H9 (cell line): ENCODE measurements around the gene LSM7. TPM values are rescaled to one million over a fixed set of nuclear protein-coding genes. Genes with fewer than 3 reads are reported as not detected.
A peak's percentile ranks its signal among the peaks of the same experiment; 100 is the strongest.

Experiments
- DNase-seq: peaks from one replicate; pipeline ENCODE4 v3.0.0-alpha.2; 2017
- H2AFZ ChIP-seq: one replicate; pipeline ENCODE4 v1.6.1; 2013; ENCODE audit warnings: mild to moderate bottlenecking, low read length, control low read depth, moderate library complexity
- H2AK5ac ChIP-seq: 2 replicates; pipeline ENCODE4 v1.6.1; 2013; ENCODE audit warnings: low read length, control low read depth, mixed read lengths; ENCODE audit not compliant: insufficient read length
- H2BK120ac ChIP-seq: one replicate; pipeline ENCODE4 v1.6.1; 2013; ENCODE audit warnings: low read depth, mild to moderate bottlenecking, low read length, control low read depth, inconsistent platforms; ENCODE audit not compliant: poor library complexity, severe bottlenecking
- H2BK12ac ChIP-seq: 2 replicates; pipeline ENCODE4 v1.6.1; 2013; ENCODE audit warnings: low read length, control low read depth, mixed read lengths, low read depth; ENCODE audit not compliant: insufficient read length
- H2BK15ac ChIP-seq: 2 replicates; pipeline ENCODE4 v1.6.1; 2013; ENCODE audit warnings: low read depth, low read length, control low read depth
- H2BK20ac ChIP-seq: one replicate; pipeline ENCODE4 v1.6.1; 2013; ENCODE audit warnings: low read depth, mild to moderate bottlenecking, low read length, control low read depth, inconsistent platforms; ENCODE audit not compliant: poor library complexity, severe bottlenecking
- H2BK5ac ChIP-seq: 2 replicates; pipeline ENCODE4 v1.6.1; 2013; ENCODE audit warnings: low read length, control low read depth, mixed read lengths; ENCODE audit not compliant: insufficient read length
- H3K14ac ChIP-seq: 2 replicates; pipeline ENCODE4 v1.6.1; 2013; ENCODE audit warnings: low read length, control low read depth; ENCODE audit not compliant: insufficient read depth
- H3K18ac ChIP-seq: 2 replicates; pipeline ENCODE4 v1.6.1; 2013; ENCODE audit warnings: low read depth, mild to moderate bottlenecking, mixed read lengths, low read length, control low read depth; ENCODE audit not compliant: insufficient read length
- H3K23ac ChIP-seq: 2 replicates; pipeline ENCODE4 v1.6.1; 2013; ENCODE audit warnings: low read length, control low read depth, mixed read lengths, low read depth; ENCODE audit not compliant: insufficient read length
- H3K23me2 ChIP-seq: 2 replicates; pipeline ENCODE4 v1.6.1; 2013; ENCODE audit warnings: low read depth, mild to moderate bottlenecking, mixed read lengths, low read length, control low read depth; ENCODE audit not compliant: insufficient read length, poor library complexity, severe bottlenecking
- H3K27ac ChIP-seq: 2 replicates; pipeline ENCODE4 v1.5.1; 2013; ENCODE audit warnings: low read length, control low read depth, mixed read lengths, low read depth; ENCODE audit not compliant: insufficient read length
- H3K27me3 ChIP-seq: 2 replicates; pipeline ENCODE4 v1.6.1; 2013; ENCODE audit warnings: low read length, control low read depth, inconsistent platforms; ENCODE audit not compliant: insufficient read depth
- H3K4ac ChIP-seq: 2 replicates; pipeline ENCODE4 v1.6.1; 2013; ENCODE audit warnings: low read depth, mild to moderate bottlenecking, control low read depth, inconsistent platforms, low read length, moderate library complexity
- H3K4me1 ChIP-seq: 2 replicates; pipeline ENCODE4 v1.6.1; 2013; ENCODE audit warnings: low read length, control low read depth, inconsistent platforms; ENCODE audit not compliant: insufficient read depth
- H3K4me2 ChIP-seq: 2 replicates; pipeline ENCODE4 v1.6.1; 2013; ENCODE audit warnings: low read length, control low read depth, mixed read lengths; ENCODE audit not compliant: insufficient read length, insufficient read depth
- H3K56ac ChIP-seq: 2 replicates; pipeline ENCODE4 v1.6.1; 2013; ENCODE audit warnings: low read depth, mild to moderate bottlenecking, mixed read lengths, low read length, control low read depth; ENCODE audit not compliant: insufficient read length
- H3K79me1 ChIP-seq: 2 replicates; pipeline ENCODE4 v1.6.1; 2013; ENCODE audit warnings: low read depth, mild to moderate bottlenecking, moderate library complexity, low read length, control low read depth, inconsistent platforms; ENCODE audit not compliant: insufficient read depth, poor library complexity, severe bottlenecking
- H3K79me2 ChIP-seq: 2 replicates; pipeline ENCODE4 v1.6.1; 2013; ENCODE audit warnings: low read length, control low read depth, inconsistent platforms; ENCODE audit not compliant: insufficient read depth
- H3K9ac ChIP-seq: 2 replicates; pipeline ENCODE4 v1.6.1; 2013; ENCODE audit warnings: low read length, control low read depth, mixed read lengths; ENCODE audit not compliant: insufficient read length; ENCODE audit errors: extremely low read depth
- H3K9me3 ChIP-seq: one replicate; pipeline ENCODE4 v1.6.1; 2013; ENCODE audit warnings: low read depth, low read length, inconsistent platforms; ENCODE audit not compliant: control insufficient read depth
- H3T11ph ChIP-seq: one replicate; pipeline ENCODE4 v1.6.1; 2013; ENCODE audit warnings: mild to moderate bottlenecking, low read length, control low read depth, inconsistent platforms
- H4K20me1 ChIP-seq: one replicate; pipeline ENCODE4 v1.6.1; 2013; ENCODE audit not compliant: control insufficient read depth, insufficient read length, insufficient read depth
- H4K5ac ChIP-seq: 2 replicates; pipeline ENCODE4 v1.6.1; 2013; ENCODE audit warnings: low read depth, mild to moderate bottlenecking, mixed read lengths, low read length, control low read depth; ENCODE audit not compliant: insufficient read length
- H4K8ac ChIP-seq: replicated peaks from 2 replicates; pipeline ENCODE4 v1.6.1; 2013; ENCODE audit warnings: low read length, control low read depth, mixed read lengths, low read depth; ENCODE audit not compliant: insufficient read length
- H4K91ac ChIP-seq: 2 replicates; pipeline ENCODE4 v1.6.1; 2013; ENCODE audit warnings: low read depth, mild to moderate bottlenecking, moderate library complexity, mixed read lengths, low read length, control low read depth; ENCODE audit not compliant: insufficient read length
- H3K27ac Mint-ChIP-seq, 3 experiments: 2 replicates in 2 of 3; 3 replicates in 1 of 3; pipeline ENCODE4 v1.8.0; 2020 to 2021; ENCODE audit warnings: mixed read lengths in 3 of 3, mild to moderate bottlenecking in 1 of 3, moderate library complexity in 1 of 3
- H3K27me3 Mint-ChIP-seq: 2 replicates; pipeline ENCODE4 v1.8.0; 2021; ENCODE audit warnings: low read depth, mild to moderate bottlenecking, moderate library complexity, mixed read lengths
- H3K36me3 Mint-ChIP-seq, 3 experiments: 2 replicates in 2 of 3; 3 replicates in 1 of 3; pipeline ENCODE4 v1.8.0; 2020 to 2021; ENCODE audit warnings: low read depth in 3 of 3, mixed read lengths in 3 of 3; ENCODE audit not compliant: insufficient read depth in 1 of 3
- H3K4me1 Mint-ChIP-seq, 2 experiments: 2 replicates each; pipeline ENCODE4 v1.8.0; 2020; ENCODE audit warnings: mixed read lengths in 2 of 2
- H3K4me3 Mint-ChIP-seq, 2 experiments: 2 replicates in 1 of 2; 3 replicates in 1 of 2; pipeline ENCODE4 v1.8.0; 2020 to 2021; ENCODE audit warnings: mild to moderate bottlenecking in 2 of 2, mixed read lengths in 2 of 2, moderate library complexity in 1 of 2
- H3K9me3 Mint-ChIP-seq, 2 experiments: 2 replicates in 1 of 2; 3 replicates in 1 of 2; pipeline ENCODE4 v1.8.0; 2020; ENCODE audit warnings: mild to moderate bottlenecking in 2 of 2, mixed read lengths in 2 of 2, moderate library complexity in 1 of 2
- WGBS: extraction: QIAGEN DNeasy Blood & Tissue Kit; methylation state at CpG from one replicate; pipeline ENCODE4 v1.1.7; 2013; ENCODE audit warnings: missing lambda C conversion rate, low lambda C conversion rate, mixed read lengths; ENCODE audit not compliant: insufficient read length; ENCODE audit errors: extremely low coverage; 5-methylcytosine and 5-hydroxymethylcytosine counted together
- total RNA-seq: library from RNA; stranded (reverse); gene quantifications from 2 replicates; pipeline ENCODE4 v1.2.1, GENCODE V29; 2021
- TF ChIP-seq, protein P1 (sequence below): fragments of 200-600 bp; sonication (generic); conservative IDR thresholded peaks from 3 replicates; pipeline ENCODE4 v1.8.0; 2021; ENCODE audit warnings: antibody characterized with exemption, mild to moderate bottlenecking

Gene LSM7
- total RNA-seq, 1 experiment from 2014 or later, result 187 TPM

DNA sequence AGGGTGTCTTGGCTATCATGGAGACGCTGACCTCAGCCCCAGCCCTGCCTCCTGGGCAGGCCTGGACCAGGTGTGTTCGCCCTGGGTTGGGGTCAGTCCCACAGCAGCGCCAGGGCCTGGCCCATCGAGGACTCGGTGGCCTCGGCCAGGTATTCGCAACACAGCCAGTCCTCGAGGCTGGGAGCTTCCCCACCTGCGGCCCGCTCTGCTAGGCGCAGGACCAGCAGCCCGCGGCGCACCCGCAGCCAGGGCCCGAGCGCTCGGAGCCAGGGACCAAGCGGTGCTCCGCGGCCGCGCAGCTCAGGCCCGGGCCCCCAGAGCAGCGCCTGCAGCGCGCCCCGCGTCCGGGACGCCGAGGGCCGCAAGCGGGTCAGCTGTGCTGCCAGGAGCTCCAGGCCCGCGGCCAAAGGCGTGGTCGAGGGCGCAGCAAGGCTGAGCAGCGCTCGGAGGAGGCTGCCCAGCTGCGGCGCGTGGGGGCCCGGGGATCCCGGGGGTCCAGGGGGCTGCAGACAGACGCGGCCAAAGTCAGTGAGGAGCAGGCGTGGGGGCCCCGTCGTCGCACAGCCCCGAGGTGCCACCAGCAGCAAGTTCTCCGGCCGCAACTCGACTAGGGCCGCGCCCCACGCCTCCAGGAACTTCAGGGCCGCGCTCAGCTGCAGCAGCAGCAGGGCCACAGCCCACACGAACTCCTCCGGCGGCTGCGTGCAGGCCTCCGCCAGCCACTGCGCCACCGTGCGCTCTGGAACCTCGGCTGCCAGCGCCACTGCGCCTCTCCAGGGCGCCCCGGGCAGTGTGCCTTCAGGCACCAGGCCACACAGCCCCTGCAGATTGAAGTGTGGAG, 52.6 kb downstream of the LSM7 start:
- H3K36me3 Mint-ChIP-seq, result peaks cover 21 to 35% (median 25%) of the 10 kb centered on the region in 3 experiments
- H3K4me1 Mint-ChIP-seq, result peaks cover 20 to 25% of the 10 kb centered on the region in 2 experiments
- no peak overlapping the region for H2AK5ac ChIP-seq
- H3K4ac ChIP-seq, result no peak overlapping the region
- TF ChIP-seq, protein P1, sequence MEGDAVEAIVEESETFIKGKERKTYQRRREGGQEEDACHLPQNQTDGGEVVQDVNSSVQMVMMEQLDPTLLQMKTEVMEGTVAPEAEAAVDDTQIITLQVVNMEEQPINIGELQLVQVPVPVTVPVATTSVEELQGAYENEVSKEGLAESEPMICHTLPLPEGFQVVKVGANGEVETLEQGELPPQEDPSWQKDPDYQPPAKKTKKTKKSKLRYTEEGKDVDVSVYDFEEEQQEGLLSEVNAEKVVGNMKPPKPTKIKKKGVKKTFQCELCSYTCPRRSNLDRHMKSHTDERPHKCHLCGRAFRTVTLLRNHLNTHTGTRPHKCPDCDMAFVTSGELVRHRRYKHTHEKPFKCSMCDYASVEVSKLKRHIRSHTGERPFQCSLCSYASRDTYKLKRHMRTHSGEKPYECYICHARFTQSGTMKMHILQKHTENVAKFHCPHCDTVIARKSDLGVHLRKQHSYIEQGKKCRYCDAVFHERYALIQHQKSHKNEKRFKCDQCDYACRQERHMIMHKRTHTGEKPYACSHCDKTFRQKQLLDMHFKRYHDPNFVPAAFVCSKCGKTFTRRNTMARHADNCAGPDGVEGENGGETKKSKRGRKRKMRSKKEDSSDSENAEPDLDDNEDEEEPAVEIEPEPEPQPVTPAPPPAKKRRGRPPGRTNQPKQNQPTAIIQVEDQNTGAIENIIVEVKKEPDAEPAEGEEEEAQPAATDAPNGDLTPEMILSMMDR, result no peak
- H2BK120ac ChIP-seq, result no peak overlapping the region
- no peak overlapping the region for H3K4me3 Mint-ChIP-seq
- H3K27ac Mint-ChIP-seq, result no peak overlapping the region
- no peaks in the 10 kb centered on the region for H3K79me1 ChIP-seq
- no peak overlapping the region for H2BK15ac ChIP-seq
- 0 out of 2 replicates have a peak, but pooled peaks cover 2% of the 10 kb centered on the region for H3K4me1 ChIP-seq
- no peaks in the 10 kb centered on the region for H3K27me3 ChIP-seq
- no peak overlapping the region for H3K4me2 ChIP-seq
- no peak overlapping the region for H3K23ac ChIP-seq
- no peak overlapping the region for H2AFZ ChIP-seq
- no peak overlapping the region for H4K8ac ChIP-seq
- no peak overlapping the region for H3K27ac ChIP-seq
- H2BK20ac ChIP-seq, result no peak overlapping the region
- peak; percentile 64 for DNase-seq
- H3K23me2 ChIP-seq, result peaks cover 4% of the 10 kb centered on the region
- no peak overlapping the region for H3K18ac ChIP-seq
- no peak overlapping the region for H4K91ac ChIP-seq
- no CpG with 5 or more reads among the region's 74 CpGs for WGBS
- peaks cover 2% of the 10 kb centered on the region for H4K20me1 ChIP-seq
- H3K79me2 ChIP-seq, result peaks cover 11% of the 10 kb centered on the region; the same call in 1 of the 2 replicates
- no peak overlapping the region for H3K56ac ChIP-seq
- H3K14ac ChIP-seq, result no peak overlapping the region
- H3K9ac ChIP-seq, result no peak overlapping the region
- no peak overlapping the region for H2BK12ac ChIP-seq
- H4K5ac ChIP-seq, result no peak overlapping the region
- no peak overlapping the region for H2BK5ac ChIP-seq
- no peaks in the 10 kb centered on the region; a peak in 1 of 5 replicates for H3K9me3 Mint-ChIP-seq
- no peaks in the 10 kb centered on the region for H3K9me3 ChIP-seq
- peaks cover 2% of the 10 kb centered on the region; the same call in 1 of the 2 replicates for H3K27me3 Mint-ChIP-seq
- no peak overlapping the region for H3T11ph ChIP-seq
